ENCODE data around the gene UGGT1. TPM values are rescaled to one million over a fixed set of nuclear protein-coding genes. Genes with fewer than 3 reads are reported as not detected.

Gene UGGT1
- total and polyA plus RNA-seq, 2 experiments from 2014 or later: 11.5 to 65.0 TPM

DNA sequence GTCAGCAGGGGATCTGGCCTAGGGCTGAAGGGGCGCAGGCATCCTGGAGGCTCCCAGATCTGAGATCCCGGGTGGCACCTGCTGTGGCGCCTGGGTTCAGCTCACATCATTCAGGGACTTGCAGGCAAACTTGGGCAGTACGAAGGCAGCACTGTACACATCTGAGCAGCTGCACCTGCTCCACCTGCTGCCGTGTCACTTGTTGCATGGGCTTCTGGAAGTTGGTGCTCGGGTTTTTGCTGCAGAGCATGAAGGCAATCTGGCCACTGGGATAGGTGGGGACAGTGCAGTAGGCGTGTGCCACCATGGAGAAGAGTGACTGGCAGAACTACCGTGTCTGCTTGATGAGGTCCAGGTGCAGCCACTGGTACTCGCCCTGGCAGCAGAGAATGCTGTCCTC is 48.6 kb downstream of the UGGT1 start:
- H4K20me1 ChIP-seq (replicated peaks; ENCODE audit: insufficient read depth): peaks cover 9% of the 10 kb centered on the region
- no peak overlapping the region for H2AFZ ChIP-seq
- TF ChIP-seq POLR2AphosphoS5 (IDR thresholded peaks at IDR 0.05; ENCODE audit: low read depth) (no peak), JUNB (IDR thresholded peaks at IDR 0.05; ENCODE audit: unreplicated experiment) (no peak), NANOG (IDR thresholded peaks at IDR 0.05; ENCODE audit: borderline replicate concordance) (no peak), EZH2phosphoT487 (IDR thresholded peaks at IDR 0.05; ENCODE audit: unreplicated experiment) (no peak), CREB1 (CRISPR knock-in tag; IDR thresholded peaks at IDR 0.05; ENCODE audit: low read depth) (no peak), STAT1 (IDR thresholded peaks at IDR 0.05; ENCODE audit: unreplicated experiment) (no peak), EZH2 (IDR thresholded peaks at IDR 0.05; ENCODE audit: low read depth, unreplicated experiment) (no peak)
- TF ChIP-seq, protein P1, sequence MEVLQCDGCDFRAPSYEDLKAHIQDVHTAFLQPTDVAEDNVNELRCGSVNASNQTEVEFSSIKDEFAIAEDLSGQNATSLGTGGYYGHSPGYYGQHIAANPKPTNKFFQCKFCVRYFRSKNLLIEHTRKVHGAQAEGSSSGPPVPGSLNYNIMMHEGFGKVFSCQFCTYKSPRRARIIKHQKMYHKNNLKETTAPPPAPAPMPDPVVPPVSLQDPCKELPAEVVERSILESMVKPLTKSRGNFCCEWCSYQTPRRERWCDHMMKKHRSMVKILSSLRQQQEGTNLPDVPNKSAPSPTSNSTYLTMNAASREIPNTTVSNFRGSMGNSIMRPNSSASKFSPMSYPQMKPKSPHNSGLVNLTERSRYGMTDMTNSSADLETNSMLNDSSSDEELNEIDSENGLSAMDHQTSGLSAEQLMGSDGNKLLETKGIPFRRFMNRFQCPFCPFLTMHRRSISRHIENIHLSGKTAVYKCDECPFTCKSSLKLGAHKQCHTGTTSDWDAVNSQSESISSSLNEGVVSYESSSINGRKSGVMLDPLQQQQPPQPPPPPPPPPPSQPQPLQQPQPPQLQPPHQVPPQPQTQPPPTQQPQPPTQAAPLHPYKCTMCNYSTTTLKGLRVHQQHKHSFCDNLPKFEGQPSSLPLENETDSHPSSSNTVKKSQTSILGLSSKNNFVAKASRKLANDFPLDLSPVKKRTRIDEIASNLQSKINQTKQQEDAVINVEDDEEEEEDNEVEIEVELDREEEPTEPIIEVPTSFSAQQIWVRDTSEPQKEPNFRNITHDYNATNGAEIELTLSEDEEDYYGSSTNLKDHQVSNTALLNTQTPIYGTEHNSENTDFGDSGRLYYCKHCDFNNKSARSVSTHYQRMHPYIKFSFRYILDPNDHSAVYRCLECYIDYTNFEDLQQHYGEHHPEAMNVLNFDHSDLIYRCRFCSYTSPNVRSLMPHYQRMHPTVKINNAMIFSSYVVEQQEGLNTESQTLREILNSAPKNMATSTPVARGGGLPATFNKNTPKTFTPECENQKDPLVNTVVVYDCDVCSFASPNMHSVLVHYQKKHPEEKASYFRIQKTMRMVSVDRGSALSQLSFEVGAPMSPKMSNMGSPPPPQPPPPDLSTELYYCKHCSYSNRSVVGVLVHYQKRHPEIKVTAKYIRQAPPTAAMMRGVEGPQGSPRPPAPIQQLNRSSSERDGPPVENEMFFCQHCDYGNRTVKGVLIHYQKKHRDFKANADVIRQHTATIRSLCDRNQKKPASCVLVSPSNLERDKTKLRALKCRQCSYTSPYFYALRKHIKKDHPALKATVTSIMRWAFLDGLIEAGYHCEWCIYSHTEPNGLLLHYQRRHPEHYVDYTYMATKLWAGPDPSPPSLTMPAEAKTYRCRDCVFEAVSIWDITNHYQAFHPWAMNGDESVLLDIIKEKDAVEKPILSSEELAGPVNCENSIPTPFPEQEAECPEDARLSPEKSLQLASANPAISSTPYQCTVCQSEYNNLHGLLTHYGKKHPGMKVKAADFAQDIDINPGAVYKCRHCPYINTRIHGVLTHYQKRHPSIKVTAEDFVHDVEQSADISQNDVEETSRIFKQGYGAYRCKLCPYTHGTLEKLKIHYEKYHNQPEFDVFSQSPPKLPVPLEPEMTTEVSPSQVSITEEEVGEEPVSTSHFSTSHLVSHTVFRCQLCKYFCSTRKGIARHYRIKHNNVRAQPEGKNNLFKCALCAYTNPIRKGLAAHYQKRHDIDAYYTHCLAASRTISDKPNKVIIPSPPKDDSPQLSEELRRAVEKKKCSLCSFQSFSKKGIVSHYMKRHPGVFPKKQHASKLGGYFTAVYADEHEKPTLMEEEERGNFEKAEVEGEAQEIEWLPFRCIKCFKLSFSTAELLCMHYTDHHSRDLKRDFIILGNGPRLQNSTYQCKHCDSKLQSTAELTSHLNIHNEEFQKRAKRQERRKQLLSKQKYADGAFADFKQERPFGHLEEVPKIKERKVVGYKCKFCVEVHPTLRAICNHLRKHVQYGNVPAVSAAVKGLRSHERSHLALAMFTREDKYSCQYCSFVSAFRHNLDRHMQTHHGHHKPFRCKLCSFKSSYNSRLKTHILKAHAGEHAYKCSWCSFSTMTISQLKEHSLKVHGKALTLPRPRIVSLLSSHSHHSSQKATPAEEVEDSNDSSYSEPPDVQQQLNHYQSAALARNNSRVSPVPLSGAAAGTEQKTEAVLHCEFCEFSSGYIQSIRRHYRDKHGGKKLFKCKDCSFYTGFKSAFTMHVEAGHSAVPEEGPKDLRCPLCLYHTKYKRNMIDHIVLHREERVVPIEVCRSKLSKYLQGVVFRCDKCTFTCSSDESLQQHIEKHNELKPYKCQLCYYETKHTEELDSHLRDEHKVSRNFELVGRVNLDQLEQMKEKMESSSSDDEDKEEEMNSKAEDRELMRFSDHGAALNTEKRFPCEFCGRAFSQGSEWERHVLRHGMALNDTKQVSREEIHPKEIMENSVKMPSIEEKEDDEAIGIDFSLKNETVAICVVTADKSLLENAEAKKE (CRISPR knock-in tag; IDR thresholded peaks at IDR 0.05): no peak
- TF ChIP-seq, protein P2, sequence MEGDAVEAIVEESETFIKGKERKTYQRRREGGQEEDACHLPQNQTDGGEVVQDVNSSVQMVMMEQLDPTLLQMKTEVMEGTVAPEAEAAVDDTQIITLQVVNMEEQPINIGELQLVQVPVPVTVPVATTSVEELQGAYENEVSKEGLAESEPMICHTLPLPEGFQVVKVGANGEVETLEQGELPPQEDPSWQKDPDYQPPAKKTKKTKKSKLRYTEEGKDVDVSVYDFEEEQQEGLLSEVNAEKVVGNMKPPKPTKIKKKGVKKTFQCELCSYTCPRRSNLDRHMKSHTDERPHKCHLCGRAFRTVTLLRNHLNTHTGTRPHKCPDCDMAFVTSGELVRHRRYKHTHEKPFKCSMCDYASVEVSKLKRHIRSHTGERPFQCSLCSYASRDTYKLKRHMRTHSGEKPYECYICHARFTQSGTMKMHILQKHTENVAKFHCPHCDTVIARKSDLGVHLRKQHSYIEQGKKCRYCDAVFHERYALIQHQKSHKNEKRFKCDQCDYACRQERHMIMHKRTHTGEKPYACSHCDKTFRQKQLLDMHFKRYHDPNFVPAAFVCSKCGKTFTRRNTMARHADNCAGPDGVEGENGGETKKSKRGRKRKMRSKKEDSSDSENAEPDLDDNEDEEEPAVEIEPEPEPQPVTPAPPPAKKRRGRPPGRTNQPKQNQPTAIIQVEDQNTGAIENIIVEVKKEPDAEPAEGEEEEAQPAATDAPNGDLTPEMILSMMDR (conservative IDR thresholded peaks at IDR 0.05; ENCODE audit: low read depth in 2 of 2): no peak
- TF ChIP-seq, protein P3, sequence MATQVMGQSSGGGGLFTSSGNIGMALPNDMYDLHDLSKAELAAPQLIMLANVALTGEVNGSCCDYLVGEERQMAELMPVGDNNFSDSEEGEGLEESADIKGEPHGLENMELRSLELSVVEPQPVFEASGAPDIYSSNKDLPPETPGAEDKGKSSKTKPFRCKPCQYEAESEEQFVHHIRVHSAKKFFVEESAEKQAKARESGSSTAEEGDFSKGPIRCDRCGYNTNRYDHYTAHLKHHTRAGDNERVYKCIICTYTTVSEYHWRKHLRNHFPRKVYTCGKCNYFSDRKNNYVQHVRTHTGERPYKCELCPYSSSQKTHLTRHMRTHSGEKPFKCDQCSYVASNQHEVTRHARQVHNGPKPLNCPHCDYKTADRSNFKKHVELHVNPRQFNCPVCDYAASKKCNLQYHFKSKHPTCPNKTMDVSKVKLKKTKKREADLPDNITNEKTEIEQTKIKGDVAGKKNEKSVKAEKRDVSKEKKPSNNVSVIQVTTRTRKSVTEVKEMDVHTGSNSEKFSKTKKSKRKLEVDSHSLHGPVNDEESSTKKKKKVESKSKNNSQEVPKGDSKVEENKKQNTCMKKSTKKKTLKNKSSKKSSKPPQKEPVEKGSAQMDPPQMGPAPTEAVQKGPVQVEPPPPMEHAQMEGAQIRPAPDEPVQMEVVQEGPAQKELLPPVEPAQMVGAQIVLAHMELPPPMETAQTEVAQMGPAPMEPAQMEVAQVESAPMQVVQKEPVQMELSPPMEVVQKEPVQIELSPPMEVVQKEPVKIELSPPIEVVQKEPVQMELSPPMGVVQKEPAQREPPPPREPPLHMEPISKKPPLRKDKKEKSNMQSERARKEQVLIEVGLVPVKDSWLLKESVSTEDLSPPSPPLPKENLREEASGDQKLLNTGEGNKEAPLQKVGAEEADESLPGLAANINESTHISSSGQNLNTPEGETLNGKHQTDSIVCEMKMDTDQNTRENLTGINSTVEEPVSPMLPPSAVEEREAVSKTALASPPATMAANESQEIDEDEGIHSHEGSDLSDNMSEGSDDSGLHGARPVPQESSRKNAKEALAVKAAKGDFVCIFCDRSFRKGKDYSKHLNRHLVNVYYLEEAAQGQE (IDR thresholded peaks at IDR 0.05; ENCODE audit: unreplicated experiment): no peak
- no peaks in the 10 kb centered on the region for H3K27me3 ChIP-seq (ENCODE audit: insufficient read depth)
- Mint-ChIP-seq H3K4me1 (no peaks in the 10 kb centered on the region), H3K36me3 (ENCODE audit: low read depth) (peaks cover 45% of the 10 kb centered on the region; the same call in 2 of the 3 replicates), H3K27me3 (ENCODE audit: insufficient read depth, low read depth, poor library complexity) (no peaks in the 10 kb centered on the region), H3K9me3 (no peaks in the 10 kb centered on the region), H3K27ac (no peak overlapping the region), H3K4me3 (no peak overlapping the region)
- ATAC-seq (no peak), DNase-seq (ENCODE audit: low spot score) (no peak)
- H3K4me3 ChIP-seq: no peak overlapping the region
- H3F3A ChIP-seq (replicated peaks; ENCODE audit: low read depth): no peaks in the 10 kb centered on the region
- no peaks in the 10 kb centered on the region for H3K79me2 ChIP-seq (replicated peaks; ENCODE audit: insufficient read depth)
- no peaks in the 10 kb centered on the region for H3K9me2 ChIP-seq (ENCODE audit: insufficient read depth)
- no peak overlapping the region for H3K4me2 ChIP-seq
- no peaks in the 10 kb centered on the region for H3K4me1 ChIP-seq (ENCODE audit: insufficient read depth)
- H3K36me3 ChIP-seq (ENCODE audit: insufficient read depth): peaks cover 26% of the 10 kb centered on the region
- H3K27ac ChIP-seq (ENCODE audit: low read depth): no peak overlapping the region
